HG03520 (cell line): ENCODE results near the gene ZFAND3.

Experiments
- ATAC-seq: cut with Tn5 transposase; IDR thresholded peaks from one replicate; pipeline ENCODE4 v1.9.1; 2021; ENCODE audit warnings: mild to moderate bottlenecking, moderate library complexity; ENCODE audit not compliant: unreplicated experiment

ZFAND3 gene

DNA sequence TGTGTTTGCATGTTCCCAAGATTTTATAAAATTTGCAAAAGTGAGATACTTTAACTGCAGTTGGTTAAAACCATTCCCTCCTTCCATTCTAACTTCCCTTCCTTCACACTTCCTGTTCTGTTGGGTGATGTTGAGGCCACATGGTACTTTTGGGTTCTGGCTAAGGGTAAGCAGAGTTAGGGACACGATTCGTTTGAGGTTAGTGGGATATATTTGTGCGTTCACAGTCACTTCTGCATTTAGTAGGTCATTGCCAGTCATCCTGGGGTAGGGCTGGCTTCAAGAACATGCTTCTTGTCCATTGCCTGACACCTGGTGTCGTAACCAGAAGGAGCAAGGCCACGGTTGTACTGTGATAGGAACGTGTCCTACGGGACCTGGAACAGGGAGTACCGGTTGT, 340.1 kb downstream of the ZFAND3 start:
- ATAC-seq: no peak

DNA sequence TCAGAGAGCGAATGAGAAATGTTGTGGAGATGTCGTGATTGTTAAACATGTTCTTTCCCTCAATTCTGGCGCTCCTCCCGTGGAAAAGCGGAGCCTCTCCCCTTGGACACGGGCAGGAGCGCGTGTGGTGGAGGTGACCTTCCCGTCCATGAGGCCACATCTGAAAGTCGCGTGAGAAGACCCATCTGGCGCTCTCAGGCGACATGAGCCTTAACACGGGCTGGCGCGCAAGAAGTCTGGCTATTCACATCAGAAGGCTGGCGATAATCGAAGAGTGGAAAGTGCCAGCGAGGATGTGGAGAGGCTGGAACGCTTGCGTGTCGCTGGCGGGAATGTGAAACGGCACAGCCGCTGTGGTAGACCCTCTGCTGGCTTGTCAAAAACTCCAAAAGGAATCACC, 341.3 kb downstream of the ZFAND3 start:
- ATAC-seq: no peak

DNA sequence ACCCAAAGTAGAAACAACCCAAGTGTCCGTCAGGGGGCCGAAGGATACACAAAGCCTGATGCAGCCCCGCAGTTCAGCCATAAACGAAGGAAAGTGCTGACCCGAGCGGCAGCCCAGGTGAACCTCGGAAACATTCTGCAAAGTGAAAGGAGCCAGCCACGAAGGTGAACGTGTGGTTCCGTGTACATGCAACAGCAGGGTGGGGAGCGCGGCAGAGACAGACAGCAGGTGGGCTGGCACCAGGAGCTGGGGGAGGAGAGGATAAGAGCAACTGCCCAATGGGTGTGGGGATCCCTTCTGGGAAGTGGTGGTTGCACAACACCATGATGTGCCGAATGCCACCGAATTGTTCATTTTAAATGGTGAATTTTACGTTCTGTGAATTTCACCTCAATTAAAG, 341.8 kb downstream of the ZFAND3 start:
- no peak for ATAC-seq

DNA sequence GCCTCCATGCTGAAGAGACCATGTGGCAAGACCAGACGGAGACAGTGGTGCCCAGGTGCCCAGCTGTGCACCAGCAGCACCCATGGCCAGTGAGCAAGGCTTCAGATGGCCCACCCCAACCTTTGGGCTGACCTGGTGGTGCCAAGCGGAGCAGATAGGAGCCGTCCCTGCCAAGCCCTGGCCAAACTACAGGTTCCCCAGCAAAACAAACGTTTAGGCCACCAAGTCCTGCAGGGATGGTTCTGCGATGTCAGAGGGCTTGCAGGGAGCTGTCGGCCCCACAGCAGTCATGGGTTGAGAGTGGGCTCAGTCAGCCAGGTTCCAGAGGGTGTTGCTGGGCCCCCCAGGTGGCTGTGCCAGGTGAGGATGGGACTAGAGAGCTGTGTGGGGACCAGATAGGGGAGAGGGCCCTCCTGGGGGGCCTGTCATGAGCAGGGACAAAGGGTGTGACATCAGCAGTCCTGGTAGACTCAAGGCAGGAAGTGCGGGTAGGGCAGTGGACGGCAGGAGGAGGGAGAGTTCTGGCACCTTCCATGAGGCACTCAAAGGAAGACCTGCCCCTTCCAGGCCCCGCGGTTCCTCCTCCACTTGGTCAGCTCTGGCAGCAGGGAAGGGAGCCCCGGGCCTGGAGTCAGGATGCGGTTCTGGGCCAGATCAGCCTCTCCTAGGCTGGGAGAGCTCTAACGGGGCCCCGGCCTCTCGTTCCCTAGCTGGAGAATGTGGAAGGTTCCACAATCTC, 342.4 kb downstream of the ZFAND3 start:
- no peak for ATAC-seq

DNA sequence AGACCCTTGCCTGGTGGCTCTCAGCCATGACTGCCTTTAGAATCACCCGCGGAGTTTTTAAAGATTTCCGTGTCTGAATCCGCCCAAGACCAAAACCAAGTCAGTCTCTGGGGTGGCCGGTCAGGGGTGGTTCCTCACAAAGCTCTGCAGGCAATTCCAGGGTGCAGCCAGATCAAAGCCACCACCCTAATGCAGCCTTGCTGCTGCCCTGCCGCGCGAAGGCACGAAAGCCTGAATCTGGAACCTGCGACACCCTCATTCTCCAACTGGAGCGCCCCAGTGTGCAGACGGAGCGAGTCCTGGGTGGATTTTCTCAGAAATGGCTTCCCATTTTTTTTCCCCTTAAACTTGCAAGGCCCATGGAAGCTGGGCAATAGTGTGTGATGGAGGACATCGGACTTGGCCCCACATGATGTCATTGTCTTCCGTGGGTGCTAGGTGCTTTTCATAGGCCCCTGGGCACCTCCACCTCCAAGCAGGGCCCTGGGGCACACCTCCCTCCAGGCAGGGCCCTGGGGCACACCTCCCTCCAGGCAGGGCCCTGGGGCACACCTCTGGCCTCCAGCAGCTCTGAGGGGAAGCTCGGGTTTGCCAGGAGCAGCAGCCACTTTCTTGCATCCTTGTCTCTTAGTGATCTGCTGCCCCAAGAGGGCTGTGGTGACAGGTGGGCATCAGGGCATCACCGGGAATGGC, 343.1 kb downstream of the ZFAND3 start:
- no peak for ATAC-seq

DNA sequence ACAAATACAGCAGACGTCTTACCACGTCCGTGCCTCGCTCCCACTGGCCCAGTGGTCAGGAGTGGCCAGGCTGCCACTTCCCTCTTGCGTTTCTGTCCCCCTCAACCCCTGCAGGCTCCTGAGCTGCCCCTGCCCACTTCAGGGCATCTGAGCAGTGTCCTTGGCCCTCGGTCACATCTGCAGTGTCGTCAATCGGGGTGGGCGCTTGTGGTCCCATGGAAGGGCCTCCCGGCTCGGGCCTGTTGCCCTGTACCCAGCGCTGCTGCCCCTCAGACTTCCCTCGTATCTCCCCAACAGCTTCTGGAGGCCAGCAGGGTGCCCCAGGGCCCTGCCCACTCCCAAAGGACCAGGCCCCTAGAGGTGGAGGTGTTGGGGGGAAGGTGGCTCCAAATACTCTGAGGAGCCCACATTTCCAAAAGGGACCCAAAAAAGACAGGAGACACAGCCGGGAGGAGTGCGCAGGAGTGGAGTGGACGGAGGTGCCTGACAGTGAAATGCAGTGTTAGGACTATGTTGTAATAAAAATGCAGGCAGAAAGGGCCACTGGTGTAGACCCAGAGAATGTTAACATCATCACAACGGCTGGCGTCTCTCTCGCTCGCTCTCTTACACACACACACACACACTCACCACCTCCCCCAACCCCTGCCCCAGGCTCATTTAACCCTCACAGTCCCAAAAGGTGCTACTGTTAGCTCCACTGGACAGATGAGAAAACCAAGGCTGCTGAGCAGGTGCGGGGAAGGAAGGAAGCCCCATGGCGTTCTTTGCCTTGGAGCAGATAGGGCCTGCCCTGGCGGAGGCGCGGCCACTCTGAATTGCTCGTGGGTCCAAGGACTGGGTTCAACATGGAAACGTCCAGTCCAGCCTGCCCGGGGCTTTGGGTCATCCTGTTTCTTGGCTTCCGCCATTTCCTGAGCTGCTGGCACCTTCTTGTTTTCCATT, 343.9 kb downstream of the ZFAND3 start:
- ATAC-seq: no peak

DNA sequence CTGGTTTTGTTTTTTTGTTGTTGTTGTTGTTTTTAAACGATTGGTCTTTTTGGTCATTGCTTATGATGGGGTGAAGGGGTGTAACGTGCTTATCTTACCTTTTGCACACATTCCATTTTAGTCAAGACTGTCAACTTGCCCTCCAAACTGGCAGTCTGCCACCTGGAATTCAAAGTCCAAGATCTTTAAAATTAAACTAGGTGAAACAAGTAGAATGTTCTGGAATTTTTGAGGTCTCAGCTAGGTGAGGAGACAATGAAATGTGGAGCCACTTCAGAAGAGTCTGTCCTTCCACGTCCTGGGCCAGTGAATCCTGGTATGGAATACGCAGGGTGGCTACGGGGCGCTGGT, 344.6 kb downstream of the ZFAND3 start:
- ATAC-seq: no peak

DNA sequence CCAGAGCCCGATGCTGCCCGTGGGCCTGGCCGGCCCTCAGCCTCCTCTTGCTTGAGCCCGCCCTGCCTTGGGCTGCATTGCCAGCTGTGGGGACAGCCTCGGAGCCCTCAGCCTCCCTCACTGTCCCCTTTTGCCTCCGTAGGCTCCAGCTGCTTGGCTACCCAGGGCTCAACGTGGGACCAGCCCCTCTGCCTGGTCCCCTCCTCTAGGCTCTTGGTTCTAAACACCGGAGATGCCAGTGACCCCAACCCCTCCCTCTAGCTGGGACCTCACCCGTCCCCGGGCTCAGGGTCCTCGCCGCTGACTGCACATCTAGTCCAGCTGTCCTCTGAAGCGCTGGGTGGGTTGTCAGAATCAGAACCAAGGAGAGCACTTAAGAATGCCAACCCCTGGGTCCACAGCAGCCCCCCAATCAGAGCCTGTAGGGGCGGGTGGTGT, 345.2 kb downstream of the ZFAND3 start:
- no peak for ATAC-seq

DNA sequence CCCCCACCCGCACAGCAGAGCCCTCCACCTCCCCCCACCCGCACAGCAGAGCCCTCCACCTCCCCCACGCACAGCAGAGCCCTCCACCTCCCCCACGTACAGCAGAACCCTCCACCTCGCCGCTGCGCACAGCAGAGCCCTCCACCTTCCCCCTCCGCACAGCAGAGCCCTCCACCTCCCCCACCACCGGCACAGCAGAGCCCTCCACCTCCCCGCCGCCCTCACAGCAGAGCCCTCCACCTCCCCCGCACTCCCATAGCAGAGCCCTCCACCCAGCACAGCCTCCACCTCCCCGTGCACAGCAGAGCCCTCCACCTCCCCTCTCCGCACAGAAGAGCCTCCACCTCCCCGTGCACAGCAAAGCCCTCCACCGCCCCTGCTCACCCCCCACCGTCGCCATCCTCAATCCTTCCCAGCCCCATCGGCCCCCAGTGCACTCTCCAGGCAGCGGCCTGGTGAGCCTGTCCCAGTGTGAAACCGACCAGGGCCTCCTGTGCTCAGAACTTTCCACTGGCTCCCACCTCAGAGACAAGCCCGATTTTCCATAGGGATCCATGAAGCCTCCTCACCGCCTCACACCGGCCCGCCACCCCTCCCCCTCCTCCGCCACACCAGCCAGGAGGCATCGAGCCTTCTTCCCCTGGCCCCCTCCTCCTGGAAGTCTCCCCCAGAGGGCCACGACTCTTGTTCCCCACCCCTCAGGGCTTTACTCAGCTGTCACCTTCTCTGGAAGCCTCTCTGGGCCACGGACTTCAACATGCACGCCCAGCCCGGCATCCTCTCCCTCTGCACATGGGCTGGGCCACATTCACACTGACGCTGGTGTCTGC, 347.1 kb downstream of the ZFAND3 start:
- ATAC-seq: no peak

DNA sequence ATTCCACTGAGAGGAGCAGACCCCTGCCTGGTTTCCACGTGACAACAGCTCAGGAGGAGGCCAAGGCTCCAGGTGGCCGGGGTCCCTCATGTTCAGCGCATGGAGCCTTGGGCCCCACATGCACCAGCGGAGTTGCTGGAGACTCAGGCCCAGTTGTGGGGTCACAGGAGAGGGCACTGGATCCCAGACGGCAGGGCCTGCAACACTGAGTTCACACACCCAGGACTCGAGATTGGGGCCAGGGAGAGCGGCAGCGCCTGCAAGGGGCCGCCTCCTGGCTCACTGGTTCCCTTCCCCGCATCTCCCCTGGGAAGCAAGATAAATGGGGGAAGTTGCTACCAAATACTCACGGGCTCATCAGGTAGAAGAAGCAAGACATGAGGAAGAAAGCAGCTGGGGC, 348.1 kb downstream of the ZFAND3 start:
- ATAC-seq: no peak

DNA sequence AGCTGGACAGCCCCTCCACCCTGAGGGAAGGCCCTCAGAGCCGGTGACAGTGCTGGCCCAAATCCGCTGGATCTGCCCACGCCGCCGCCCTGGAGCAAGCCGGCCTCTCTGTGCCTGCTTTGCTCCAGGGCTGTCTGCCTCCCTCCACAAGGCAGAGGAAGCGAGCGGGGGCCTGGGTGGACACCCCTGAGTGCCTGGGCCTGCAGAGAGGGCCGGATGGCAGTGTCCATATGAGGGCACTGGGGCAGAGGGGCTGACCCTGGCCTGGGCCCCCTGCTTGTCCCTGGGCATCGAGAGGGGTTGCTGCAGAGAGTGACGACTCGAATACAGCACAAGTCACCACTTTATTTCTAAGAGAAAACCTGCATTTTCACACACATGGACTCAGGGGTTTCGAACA, 348.6 kb downstream of the ZFAND3 start:
- no peak for ATAC-seq

DNA sequence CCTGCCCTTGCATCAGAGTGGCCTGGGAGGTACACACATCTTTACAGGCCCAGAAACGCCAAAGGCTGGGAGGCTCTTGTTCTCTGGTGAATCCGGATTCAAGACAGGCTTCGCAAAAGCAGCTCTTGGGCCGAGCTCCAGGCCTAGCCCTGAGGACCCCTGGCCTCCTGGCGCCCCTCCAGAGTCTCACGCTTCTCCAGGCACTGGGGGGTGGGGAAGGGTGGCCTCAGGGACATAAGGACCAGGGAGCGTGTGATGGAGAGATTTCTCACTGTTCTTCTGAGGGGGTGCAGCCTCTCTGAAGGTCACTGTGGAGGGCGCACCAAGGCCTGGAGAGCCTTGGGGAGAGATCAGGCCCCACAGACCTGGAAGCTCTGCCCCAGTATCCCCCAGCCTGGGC, 349.2 kb downstream of the ZFAND3 start:
- no peak for ATAC-seq

DNA sequence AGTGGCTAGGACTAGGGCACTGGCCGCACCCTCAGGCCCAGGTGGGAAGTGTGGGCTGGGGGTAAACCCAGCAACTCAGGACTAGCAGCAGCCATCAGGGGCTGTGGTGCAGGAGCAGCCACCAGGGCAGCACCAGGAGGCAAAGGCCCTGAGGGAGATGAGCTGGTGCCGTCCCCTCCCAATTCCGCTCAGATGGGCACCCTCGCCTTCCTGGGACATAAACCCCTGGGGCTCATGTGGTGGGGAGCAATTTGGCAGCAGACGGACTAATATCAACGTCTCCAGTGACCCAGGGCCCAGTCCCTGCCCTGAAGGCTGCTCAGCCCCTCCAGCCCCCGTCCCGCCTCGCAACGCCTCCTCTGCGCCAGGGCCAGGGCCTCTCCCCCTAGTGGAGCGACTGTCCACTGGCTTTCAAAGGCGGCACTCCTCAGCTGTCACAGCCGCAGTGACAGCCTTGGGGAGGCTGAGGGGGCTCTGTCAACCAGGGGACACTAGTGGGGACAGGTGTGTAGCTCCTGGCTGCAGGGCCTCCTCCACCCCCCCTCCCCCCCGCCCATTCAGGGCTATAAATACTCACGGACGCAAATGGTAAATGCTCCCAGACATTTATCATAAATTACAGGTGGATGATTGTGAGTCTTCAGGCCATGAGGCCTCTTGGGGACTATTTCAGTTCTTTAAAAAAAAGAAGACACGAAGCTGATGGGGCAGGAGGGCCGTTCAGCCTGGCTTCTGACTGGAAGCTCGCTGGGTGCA, 349.9 kb downstream of the ZFAND3 start:
- ATAC-seq: no peak

DNA sequence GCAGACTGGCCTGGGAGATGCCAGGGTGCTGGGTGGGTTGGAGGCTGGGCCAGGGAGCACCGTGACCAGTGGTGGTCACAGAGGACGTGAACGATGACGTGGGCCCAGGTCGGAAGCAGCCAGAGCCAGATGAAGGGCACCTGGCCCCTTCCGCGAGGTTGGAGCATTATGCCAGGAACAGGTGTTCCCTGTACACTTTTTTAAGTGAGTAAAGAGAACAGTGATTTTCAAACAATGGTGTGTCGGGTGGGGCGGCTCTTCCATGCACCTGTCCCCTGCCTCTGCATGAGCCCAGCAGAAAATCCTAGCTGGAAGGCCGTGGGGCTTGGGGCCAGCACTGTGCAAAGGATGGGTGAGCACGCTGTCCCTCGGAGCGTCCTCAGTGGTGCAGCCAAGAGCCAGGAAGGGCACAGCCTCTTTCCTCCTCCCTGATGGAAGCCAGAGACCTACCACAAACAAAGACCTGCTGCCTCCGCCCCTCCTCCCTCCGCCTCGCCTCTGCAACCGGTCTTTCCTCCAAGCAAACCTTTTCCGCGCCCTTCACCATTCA, 350.5 kb downstream of the ZFAND3 start:
- no peak for ATAC-seq

DNA sequence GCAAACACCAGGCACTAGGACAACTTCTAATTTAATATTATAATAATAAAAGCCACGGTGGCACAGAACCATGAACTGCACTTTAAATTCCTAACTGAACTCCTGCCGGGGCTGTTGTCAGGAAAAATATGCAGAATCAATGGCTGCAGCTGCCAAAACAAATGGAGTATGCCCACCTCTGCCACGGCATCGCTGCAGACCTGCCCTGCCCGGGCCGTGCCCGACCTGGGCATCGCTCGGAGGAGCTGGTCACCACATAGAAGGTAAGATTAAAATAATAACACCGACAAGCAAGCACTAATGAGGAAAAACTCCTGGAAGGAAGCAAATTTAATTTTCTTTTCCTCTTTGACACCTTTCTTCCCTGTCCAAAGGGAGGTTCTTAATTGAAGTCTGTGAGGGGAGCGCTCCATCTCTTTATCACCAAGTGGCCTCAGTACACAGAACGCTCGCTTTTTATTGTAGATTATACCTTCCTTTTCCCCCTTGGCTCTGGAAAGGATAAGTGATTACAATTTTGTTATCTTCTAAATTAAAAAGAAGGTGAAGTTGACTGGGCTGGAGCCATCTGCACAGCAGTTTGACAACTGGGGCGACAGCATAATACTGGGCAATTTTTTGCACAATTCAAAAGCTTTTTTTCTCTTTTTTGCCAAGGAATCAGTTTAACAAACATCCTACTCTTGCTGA, 351.3 kb downstream of the ZFAND3 start:
- ATAC-seq: no peak

DNA sequence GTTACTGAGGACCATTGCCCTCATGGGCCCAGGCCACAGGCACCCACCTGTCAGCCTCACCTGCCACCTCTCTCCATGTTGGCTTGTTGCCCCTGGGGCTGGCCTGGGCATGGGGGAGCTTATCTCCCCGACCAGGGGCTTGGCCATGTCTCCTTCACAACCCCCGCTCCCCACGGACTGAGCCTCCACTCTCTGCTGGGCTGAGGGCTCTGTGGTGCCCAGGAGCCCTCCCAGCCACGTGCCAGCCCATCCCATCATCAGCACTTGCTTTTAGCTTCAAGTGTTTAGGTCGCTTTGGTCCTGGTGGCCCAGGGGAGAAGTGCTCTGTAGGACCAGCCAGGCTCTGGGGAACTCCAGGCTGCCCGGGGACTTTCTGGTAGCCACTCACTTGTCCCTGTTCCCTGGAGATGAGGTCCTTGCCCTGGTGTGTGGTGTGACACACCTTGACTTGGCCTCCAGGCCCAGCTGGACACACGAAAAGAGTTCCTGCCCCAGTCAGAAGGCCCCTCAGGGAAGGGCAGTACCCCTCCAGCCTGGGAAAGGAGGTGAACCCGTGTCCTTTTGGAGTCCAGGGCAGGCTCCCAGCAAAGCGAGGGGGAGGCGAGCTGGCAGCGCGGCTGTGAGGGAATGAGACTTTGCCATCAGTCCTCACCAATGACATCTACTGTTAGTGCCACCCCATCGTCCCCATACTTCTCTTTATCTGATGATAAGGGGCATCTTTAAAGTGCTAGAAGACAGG, 352.6 kb downstream of the ZFAND3 start:
- no peak for ATAC-seq

DNA sequence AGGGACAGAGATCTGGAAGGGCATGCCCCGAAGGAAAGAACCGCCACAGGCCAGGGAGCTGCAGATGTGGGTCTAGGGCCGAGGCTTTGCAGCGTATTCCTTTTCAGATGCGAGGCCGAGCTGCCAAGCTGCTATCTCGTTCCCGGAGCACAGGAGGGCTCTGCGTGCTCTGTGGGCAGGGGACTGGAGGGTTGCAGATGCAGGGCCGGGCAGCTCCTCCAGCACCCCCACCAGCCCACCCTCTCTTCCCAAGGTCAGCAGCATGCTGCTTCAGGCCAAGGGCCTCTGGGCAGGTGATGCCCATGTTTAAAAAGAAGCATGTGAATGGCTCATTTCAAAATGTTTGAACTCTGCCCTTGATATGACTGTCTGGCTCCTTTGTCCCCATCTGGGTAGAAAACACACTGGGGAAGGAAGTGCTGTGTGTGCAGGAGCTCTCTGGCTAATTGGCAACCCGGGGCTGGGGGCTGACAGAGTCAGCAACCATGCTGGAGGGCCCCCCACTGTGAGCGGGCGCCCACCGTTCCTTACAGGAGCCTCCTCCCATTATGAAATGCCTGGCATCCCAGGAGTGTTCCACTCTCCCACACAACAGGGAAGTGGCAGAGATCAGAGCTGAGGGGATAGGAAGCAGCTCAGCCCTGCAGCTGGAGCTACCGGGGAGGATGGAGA, 353.3 kb downstream of the ZFAND3 start:
- no peak for ATAC-seq

DNA sequence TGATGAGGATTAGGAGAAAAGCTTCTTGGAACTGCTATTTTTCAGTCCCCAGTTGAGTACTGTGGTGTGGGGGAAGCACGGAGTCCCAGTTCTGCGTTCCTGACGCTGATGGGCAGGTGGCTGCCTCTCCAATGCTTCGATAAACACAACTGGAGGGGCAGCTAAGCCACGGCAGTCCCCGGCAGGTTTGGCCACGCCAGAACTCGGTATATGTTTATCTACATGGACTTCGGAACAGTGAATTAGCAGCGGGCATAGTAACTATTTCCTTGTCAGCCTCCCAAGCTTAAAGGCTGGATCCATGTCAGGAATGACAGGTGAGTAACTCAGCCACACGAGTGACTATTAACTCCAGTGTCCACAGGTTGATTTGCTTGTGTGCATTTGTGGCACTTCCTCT, 354.4 kb downstream of the ZFAND3 start:
- no peak for ATAC-seq
